IPS-18c (cell line): ENCODE data around the gene PPP1R36.
"Not testable (repeated sequence)": the region's sequence is repeated elsewhere in the genome, so short reads cannot be mapped to it uniquely, and the experiment has no call there.

Source experiments
- H3K4me3 ChIP-seq: 2 replicates; pipeline ENCODE4 v1.7.0; 2013; ENCODE audit warnings: low read depth, mild to moderate bottlenecking, low read length, moderate library complexity; ENCODE audit not compliant: insufficient read depth
- H3K9me3 ChIP-seq: one replicate; pipeline ENCODE4 v1.6.1; 2013; ENCODE audit warnings: mild to moderate bottlenecking, low read length, moderate library complexity; ENCODE audit not compliant: control insufficient read depth, insufficient read depth

PPP1R36 gene

GRCh38 chr14:64625386-64626232 is 75.8 kb downstream of the PPP1R36 start:
- Histone ChIP-seq H3K4me3 (no peak overlapping the region), H3K9me3 (no peaks in the 10 kb centered on the region)

GRCh38 chr14:64628940-64629408 is 79.2 kb downstream of the PPP1R36 start:
- Histone ChIP-seq H3K4me3 (no peak overlapping the region), H3K9me3 (no peaks in the 10 kb centered on the region)

- Histone ChIP-seq H3K4me3 (no peak overlapping the region), H3K9me3 (no peaks in the 10 kb centered on the region)
Observed at GRCh38 chr14:64630778-64631177, 81.0 kb downstream of the PPP1R36 start.

GRCh38 chr14:64631222-64631621 is 81.5 kb downstream of the PPP1R36 start:
- H3K9me3 ChIP-seq, H3K4me3 ChIP-seq: not testable (repeated sequence)

- H3K9me3 ChIP-seq: no peaks in the 10 kb centered on the region
- H3K4me3 ChIP-seq: no peak overlapping the region
Observed at GRCh38 chr14:64632056-64632455, 82.3 kb downstream of the PPP1R36 start.

GRCh38 chr14:64634558-64634957 is 84.8 kb downstream of the PPP1R36 start:
- no peaks in the 10 kb centered on the region for H3K9me3 ChIP-seq

GRCh38 chr14:64636208-64636979 is 86.6 kb downstream of the PPP1R36 start:
- Histone ChIP-seq H3K4me3 (no peak overlapping the region), H3K9me3 (no peaks in the 10 kb centered on the region)

More at GRCh38 chr14:64634558-64634957, 84.8 kb downstream of the PPP1R36 start:
- no peak overlapping the region for H3K4me3 ChIP-seq

- Histone ChIP-seq H3K4me3 (no peak overlapping the region), H3K9me3 (no peaks in the 10 kb centered on the region)
Observed at GRCh38 chr14:64636980-64637429, 87.2 kb downstream of the PPP1R36 start.

- Histone ChIP-seq H3K4me3 (no peak overlapping the region), H3K9me3 (no peaks in the 10 kb centered on the region)
Observed at GRCh38 chr14:64637735-64638473, 88.1 kb downstream of the PPP1R36 start.

- Histone ChIP-seq H3K9me3 (no peaks in the 10 kb centered on the region), H3K4me3 (no peak overlapping the region)
Observed at GRCh38 chr14:64638625-64639024, 88.9 kb downstream of the PPP1R36 start.
